Activated CD4-positive, CD25-positive, alpha-beta regulatory T cell treated with anti-CD3 and anti-CD28 coated beads, Interleukin-2, amount 50 U/mL, for 72 hours (primary cell): ENCODE results near the gene GRIN3B.
A peak's percentile ranks its signal among the peaks of the same experiment; 100 is the strongest.
"Not testable (repeated sequence)": the region's sequence is repeated elsewhere in the genome, so short reads cannot be mapped to it uniquely, and the experiment has no call there.

Experiments used
- DNase-seq: peaks from one replicate; pipeline ENCODE4 v3.0.0; 2021

Gene GRIN3B

GRCh38 chr19:1000095-1000494 lies at the start of gene GRIN3B:
GRIN3B (plus strand) TSS chr19:1000419; CDS start chr19:1000438, 19 bp downstream.
- peak; percentile 50 for DNase-seq

GRCh38 chr19:952049-952679 lies 48.1 kb upstream of the GRIN3B start:
- DNase-seq: no peak

- DNase-seq: no peak
Observed at GRCh38 chr19:952680-953444, 47.4 kb upstream of the GRIN3B start.

- no peak for DNase-seq
Observed at GRCh38 chr19:953445-954271, 46.6 kb upstream of the GRIN3B start.

- no peak for DNase-seq
Observed at GRCh38 chr19:954272-954671, 45.9 kb upstream of the GRIN3B start.

GRCh38 chr19:954672-955494 lies 45.3 kb upstream of the GRIN3B start:
- no peak for DNase-seq

GRCh38 chr19:955803-956765 lies 44.1 kb upstream of the GRIN3B start:
- no peak for DNase-seq

GRCh38 chr19:956766-957440 lies 43.3 kb upstream of the GRIN3B start:
- DNase-seq: no peak

- DNase-seq: not testable (repeated sequence)
Observed at GRCh38 chr19:957578-957977, 42.6 kb upstream of the GRIN3B start.

- DNase-seq: no peak
Observed at GRCh38 chr19:958967-959855, 41.0 kb upstream of the GRIN3B start.

- DNase-seq: no peak
Observed at GRCh38 chr19:960020-960419, 40.2 kb upstream of the GRIN3B start.

GRCh38 chr19:960601-960938 lies 39.6 kb upstream of the GRIN3B start:
- no peak for DNase-seq

- no peak for DNase-seq
Observed at GRCh38 chr19:961866-962620, 38.2 kb upstream of the GRIN3B start.

GRCh38 chr19:962683-963400 lies 37.4 kb upstream of the GRIN3B start:
- DNase-seq: no peak

- no peak for DNase-seq
Observed at GRCh38 chr19:963486-963951, 36.7 kb upstream of the GRIN3B start.

- DNase-seq: no peak
Observed at GRCh38 chr19:964116-964520, 36.1 kb upstream of the GRIN3B start.

- no peak for DNase-seq
Observed at GRCh38 chr19:964761-965694, 35.2 kb upstream of the GRIN3B start.
